Neural progenitor cell (in vitro differentiated cells): ENCODE data around the gene DNAI2.

Experiments used
- EZH2 ChIP-seq: fragments of 200-600 bp; sonication (generic); IDR thresholded peaks from 2 replicates; pipeline ENCODE4 v1.6.1; 2017; ENCODE audit warnings: antibody characterized with exemption, mild to moderate bottlenecking, moderate library complexity
- EZH2phosphoT487 ChIP-seq: fragments of 200-600 bp; sonication (generic); IDR thresholded peaks from 2 replicates; pipeline ENCODE4 v1.6.1; 2017; ENCODE audit warnings: antibody characterized with exemption
- TF ChIP-seq, protein P1 (sequence below): fragments of 200-600 bp; sonication (generic); IDR thresholded peaks from 2 replicates; pipeline ENCODE4 v1.5.1; 2017; ENCODE audit warnings: antibody characterized with exemption, mild to moderate bottlenecking

GRCh38 chr17:74309902-74310301, 35.9 kb downstream of the DNAI2 start:
- TF ChIP-seq, protein P1, sequence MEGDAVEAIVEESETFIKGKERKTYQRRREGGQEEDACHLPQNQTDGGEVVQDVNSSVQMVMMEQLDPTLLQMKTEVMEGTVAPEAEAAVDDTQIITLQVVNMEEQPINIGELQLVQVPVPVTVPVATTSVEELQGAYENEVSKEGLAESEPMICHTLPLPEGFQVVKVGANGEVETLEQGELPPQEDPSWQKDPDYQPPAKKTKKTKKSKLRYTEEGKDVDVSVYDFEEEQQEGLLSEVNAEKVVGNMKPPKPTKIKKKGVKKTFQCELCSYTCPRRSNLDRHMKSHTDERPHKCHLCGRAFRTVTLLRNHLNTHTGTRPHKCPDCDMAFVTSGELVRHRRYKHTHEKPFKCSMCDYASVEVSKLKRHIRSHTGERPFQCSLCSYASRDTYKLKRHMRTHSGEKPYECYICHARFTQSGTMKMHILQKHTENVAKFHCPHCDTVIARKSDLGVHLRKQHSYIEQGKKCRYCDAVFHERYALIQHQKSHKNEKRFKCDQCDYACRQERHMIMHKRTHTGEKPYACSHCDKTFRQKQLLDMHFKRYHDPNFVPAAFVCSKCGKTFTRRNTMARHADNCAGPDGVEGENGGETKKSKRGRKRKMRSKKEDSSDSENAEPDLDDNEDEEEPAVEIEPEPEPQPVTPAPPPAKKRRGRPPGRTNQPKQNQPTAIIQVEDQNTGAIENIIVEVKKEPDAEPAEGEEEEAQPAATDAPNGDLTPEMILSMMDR = no peak
- TF ChIP-seq EZH2 (no peak), EZH2phosphoT487 (no peak)
